NCI-H2196 treated with DMSO at 0.1 percent for 48 hours (cell line): ENCODE measurements around the gene GARIN1A.
"Not testable (repeated sequence)": the region's sequence is repeated elsewhere in the genome, so short reads cannot be mapped to it uniquely, and the experiment has no call there.

ENCODE experiments used
- DNase-seq: peaks from one replicate; lab custom pipeline; 2025; ENCODE audit not compliant: unreplicated experiment; lab: John Stamatoyannopoulos, UW

Gene GARIN1A

GRCh38 chr7:128683270-128683669, 11.2 kb downstream of the GARIN1A start:
- DNase-seq = not testable (repeated sequence)

GRCh38 chr7:128683738-128684137, 11.6 kb downstream of the GARIN1A start:
- not testable (repeated sequence) for DNase-seq

GRCh38 chr7:128687131-128687530, 15.0 kb downstream of the GARIN1A start:
- DNase-seq = no peak

- no peak for DNase-seq
Observed at GRCh38 chr7:128688492-128688891, 16.4 kb downstream of the GARIN1A start.

GRCh38 chr7:128689161-128689935, 17.3 kb downstream of the GARIN1A start:
- not testable (repeated sequence) for DNase-seq

DNA sequence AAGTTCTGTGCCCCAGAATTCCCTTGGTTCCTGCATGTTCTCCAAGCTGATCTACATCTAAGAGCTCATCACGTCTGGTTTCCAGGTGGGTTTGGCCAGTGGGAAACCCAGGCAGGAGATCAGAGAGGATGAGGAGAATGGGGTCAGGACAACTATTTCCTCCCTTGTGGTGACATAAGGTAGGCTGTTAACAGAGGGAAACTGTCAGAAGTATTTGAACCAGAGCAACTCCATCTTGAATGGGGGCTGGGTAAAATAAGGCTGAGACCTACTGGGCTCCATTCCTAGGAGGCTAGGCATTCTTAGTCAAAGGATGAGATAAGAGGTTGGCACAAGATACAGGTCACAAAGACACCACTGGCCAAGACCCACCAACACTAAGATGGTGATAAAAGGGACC, 19.1 kb downstream of the GARIN1A start:
- no peak for DNase-seq

DNA sequence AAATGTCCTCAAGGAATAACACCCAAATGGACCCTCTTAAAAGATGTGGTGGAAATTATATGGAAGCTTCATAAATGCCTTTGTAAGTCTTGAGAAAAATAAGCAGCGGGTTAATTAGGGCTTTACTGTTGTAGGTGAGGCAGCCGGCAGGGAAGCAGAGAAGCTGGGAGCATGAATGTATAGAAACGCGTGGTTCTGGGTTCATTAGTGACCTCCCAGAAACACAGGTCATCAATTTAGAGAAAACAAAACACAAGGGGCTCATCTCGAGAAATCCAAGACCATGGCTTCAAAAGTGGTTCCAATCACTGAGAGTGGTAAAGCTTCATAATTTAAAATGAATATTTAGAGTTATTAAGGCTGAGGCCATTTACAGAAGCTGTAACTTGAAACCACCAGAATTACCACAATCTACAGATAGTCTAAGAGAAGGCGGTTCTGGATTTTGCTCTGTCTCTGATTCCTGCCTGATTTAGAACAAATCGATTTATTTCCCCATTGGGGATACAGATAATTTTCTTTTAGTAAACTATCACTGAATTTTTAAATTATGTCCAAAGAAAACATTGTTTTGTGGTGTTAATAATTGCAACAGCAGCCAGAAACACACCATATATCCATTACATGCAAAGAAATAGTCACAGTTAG, 20.7 kb downstream of the GARIN1A start:
- no peak for DNase-seq

GRCh38 chr7:128693373-128694015, 21.4 kb downstream of the GARIN1A start:
- no peak for DNase-seq

GRCh38 chr7:128694738-128695137, 22.6 kb downstream of the GARIN1A start:
- no peak for DNase-seq

DNA sequence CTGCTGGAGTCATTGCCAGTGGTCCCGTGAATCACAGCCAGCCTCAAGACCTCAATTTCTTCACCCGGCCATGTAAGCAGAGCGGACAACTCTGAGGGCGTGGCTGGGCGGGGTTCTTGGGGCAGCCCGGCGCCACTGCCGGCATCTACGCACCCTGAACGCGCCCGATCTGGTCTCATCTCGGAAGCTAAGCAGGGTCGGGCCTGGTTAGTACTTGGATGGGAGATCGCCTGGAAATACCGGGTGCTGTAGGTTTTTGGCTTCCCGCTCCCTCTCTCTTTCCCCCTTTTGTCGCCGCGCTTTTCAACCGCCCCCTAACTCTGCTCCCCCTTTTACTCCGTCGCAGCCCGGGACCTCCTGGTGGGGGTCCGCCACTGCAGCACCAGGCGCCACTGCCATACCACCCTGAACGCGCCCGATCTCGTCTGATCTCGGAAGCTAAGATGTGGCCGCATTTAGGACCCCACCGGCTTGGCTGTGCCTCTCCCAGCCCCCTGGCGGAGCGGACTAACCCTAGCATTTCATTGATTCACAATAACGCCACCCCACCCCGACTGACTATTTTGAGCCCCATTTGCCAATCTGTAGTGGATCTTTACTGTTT, 25.3 kb downstream of the GARIN1A start:
- no peak for DNase-seq

DNA sequence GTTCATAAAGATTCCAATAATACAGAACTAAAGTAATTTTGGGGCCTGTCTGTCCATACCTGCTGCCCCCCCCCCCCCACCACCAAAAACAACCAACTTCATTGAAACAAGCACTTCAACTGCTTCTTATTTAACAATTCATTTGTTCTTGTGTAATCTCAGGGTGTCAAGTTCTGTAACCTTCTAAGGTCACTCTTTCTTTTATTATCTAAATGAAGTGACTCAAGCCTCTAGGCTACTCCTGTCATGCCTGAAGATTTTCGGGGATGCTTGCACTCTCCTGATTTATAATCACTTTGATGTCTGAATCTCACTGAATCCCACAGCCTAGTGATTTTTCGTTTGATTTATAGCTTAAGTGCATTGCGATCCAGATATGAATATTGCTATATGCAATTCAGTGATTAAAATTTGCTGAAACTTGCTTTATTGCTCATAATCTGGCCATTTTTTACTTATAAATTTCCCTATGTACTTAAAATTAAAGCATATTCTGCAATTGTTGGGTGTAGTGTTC, 27.2 kb downstream of the GARIN1A start:
- DNase-seq = no peak

- DNase-seq = no peak
Observed at GRCh38 chr7:128699895-128700294, 27.8 kb downstream of the GARIN1A start.

DNA sequence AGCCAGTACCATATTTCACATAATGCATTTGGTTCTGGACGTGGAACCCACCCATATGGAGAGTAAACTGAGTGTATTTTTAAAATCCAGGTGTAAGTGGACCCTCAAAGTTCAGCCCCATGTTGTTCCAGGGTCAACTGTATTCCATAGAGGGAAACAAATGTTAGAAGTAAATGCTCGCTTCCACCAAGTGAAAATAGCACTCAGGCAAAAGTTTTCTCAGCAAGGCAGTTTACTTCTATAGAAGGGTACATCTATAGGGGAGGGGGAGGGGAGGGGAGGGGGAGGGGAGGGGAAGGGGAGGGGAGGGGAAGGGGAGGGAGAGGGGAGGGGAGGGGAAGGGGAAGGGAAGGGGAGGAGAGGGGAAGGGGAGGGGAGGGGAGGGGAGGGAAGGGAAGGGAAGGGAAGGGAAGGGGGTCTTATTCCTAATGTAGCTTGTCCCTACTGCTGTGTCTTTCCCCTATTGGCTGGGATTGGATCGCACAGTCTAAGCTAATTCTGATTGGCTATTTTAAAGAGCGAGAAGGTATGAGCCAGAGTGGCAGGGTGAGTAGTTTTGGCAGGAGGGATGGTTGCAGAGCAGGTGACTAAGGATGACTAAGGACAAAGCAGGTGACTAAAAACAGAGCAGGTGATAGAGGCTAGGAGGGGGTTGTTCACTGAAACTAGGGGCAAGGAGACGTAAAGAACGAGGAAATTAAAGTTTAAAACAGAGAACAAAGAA, 29.1 kb downstream of the GARIN1A start:
- no peak for DNase-seq

GRCh38 chr7:128703609-128704241, 31.6 kb downstream of the GARIN1A start:
- no peak for DNase-seq

GRCh38 chr7:128705891-128706333, 33.8 kb downstream of the GARIN1A start:
- no peak for DNase-seq

- no peak for DNase-seq
Observed at GRCh38 chr7:128707752-128708151, 35.7 kb downstream of the GARIN1A start.

- DNase-seq = no peak
Observed at GRCh38 chr7:128708235-128708634, 36.1 kb downstream of the GARIN1A start.

GRCh38 chr7:128708824-128709223, 36.7 kb downstream of the GARIN1A start:
- DNase-seq = no peak

DNA sequence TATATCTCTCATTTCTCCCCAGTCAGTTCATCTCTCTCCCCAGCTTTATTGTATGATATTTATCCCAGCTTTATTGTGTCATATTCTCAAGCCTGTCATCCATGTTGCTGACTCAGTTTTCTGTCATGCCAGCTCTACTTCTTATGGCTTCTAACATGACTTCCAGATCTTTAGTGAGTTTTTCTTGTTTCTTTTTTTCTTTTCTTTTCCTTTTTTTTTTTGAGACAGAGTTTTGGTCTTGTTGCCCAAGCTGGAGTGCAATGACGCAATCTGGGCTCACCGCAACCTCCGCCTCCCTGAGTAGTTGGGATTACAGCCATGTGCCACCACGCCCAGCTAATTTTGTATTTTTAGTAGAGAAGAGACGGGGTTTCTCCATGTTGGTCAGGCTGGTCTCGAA, 38.4 kb downstream of the GARIN1A start:
- no peak for DNase-seq

DNA sequence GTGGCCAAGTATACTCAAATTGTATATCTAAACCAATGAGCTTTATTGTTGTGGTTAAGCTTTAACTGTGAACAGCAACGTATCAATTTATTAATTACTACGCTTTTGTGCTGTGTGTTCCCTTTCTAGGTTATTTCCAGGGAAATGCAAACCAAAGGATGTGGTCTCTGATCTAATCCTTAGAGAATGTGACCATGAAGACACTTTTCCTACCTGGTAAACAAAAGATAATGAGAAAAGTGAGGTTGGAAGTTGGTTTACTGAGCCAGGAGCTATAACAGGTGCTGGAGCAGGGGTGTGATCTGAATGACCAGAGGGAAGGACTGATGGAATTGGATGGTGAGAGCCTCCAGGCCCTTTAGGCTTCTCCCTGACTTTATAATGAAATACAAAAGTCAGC, 41.7 kb downstream of the GARIN1A start:
- DNase-seq = no peak
